SH-SY5Y (cell line): ENCODE measurements around the gene ZNF660.

ENCODE experiments used
- GATA2 ChIP-seq: IDR thresholded peaks from 2 replicates; pipeline ENCODE4 v1.6.1; 2011; ENCODE audit warnings: mild to moderate bottlenecking, low read depth, low read length
- GATA3 ChIP-seq: IDR thresholded peaks from 2 replicates; pipeline ENCODE4 v1.6.1; 2011; ENCODE audit warnings: low read depth, mild to moderate bottlenecking, low read length, moderate library complexity

- no peak for TF ChIP-seq GATA2
- TF ChIP-seq GATA3, result no peak
Measured at GRCh38 chr3:44576613-44577012, 8.2 kb upstream of the ZNF660 start.
